Dermis blood vessel endothelial cell (primary cell): ENCODE results near the gene CDH7. TPM values are rescaled to one million over a fixed set of nuclear protein-coding genes. Genes with fewer than 3 reads are reported as not detected.

ENCODE experiments used
- DNase-seq: peaks from one replicate; pipeline ENCODE4 v3.0.0; 2010
- total RNA-seq: library from RNA; depleted of rRNA; stranded (reverse); fragments of >200 nt; gene quantifications from 2 replicates; pipeline ENCODE4 v1.2.3, GENCODE V29; 2014

The CDH7 gene
- total RNA-seq, 1 donor from 2014 or later = not detected

GRCh38 chr18:65919663-65920062 is 168.9 kb downstream of the CDH7 start:
- DNase-seq = no peak

GRCh38 chr18:65922103-65922502 is 171.3 kb downstream of the CDH7 start:
- no peak for DNase-seq

GRCh38 chr18:65924904-65925303 is 174.1 kb downstream of the CDH7 start:
- DNase-seq = no peak

GRCh38 chr18:65934874-65935273 is 184.1 kb downstream of the CDH7 start:
- no peak for DNase-seq

GRCh38 chr18:65936678-65937077 is 185.9 kb downstream of the CDH7 start:
- no peak for DNase-seq

- DNase-seq = no peak
These were observed 186.4 kb downstream of the CDH7 start for GRCh38 chr18:65937180-65937579.

- peak; percentile 0 for DNase-seq
These were observed 188.0 kb downstream of the CDH7 start for GRCh38 chr18:65938592-65939372.
